GM18907 (cell line): Measurements from ENCODE around the gene OSBPL2.

ENCODE experiments used
- ATAC-seq: cut with Tn5 transposase; IDR thresholded peaks from one replicate; pipeline ENCODE4 v1.9.1; 2021; ENCODE audit warnings: mild to moderate bottlenecking, moderate library complexity; ENCODE audit not compliant: unreplicated experiment

Gene OSBPL2

DNA sequence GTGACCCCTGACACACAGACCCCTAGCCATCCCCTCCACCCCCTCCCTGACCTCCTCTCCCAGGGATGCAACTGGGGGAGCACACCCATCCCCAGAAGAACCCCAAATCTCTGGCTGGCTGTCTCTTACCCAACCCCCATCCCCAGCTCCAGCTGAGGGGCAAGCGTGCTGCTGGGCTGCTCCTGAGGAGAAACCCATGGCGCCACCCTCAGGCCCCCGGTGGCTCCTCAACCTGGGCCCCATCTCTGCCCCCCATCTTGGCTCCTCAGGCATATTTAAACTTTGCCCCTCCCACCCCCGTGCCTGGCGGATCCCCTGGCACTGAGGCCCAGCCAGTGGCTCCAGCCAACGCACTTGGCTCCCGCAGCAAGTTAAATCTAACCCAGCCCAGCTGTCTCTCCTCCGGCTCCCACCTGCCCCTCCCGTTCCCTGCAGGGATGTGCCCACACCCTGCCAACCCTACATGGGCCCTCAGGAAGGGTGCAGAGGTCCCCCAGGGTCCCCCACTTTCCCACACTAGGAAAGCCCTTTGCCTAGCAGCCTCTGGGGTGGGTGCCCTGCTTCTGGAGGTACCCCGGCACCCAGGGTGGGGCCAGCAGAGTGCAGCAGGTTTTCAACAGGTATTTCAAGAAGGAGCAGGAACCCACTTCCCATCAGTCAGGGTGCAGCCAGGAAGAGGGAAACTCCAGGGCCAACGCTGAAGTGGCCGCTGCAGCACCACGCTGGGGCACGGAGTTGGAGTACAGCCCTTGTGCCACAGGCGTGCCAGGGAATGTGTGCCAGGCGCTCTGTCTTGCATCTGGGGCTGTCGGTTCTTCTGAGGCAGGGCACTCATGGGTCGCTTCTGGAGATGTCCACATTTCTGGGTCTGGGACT lies 5.3 kb upstream of the OSBPL2 start:
- no peak for ATAC-seq

DNA sequence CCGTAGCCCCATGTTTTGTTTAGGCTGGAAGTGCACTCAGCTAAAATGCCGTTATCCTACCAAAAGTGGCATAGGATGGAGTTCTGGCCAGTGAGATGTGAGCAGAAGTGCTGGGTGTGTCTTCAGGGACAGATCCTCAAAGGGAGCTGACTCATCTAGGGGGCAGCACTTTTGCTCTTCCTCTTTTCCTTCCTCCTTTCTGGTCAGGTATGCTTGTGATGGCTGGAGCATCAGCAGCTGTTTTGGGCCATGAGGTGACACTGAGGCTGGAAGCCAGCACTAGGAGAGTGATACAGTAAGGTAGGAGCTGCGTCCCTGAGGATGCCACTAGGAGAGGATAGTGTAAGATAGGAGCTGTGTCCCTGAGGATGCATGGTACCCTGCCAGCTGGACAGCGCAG lies 4.6 kb upstream of the OSBPL2 start:
- no peak for ATAC-seq

DNA sequence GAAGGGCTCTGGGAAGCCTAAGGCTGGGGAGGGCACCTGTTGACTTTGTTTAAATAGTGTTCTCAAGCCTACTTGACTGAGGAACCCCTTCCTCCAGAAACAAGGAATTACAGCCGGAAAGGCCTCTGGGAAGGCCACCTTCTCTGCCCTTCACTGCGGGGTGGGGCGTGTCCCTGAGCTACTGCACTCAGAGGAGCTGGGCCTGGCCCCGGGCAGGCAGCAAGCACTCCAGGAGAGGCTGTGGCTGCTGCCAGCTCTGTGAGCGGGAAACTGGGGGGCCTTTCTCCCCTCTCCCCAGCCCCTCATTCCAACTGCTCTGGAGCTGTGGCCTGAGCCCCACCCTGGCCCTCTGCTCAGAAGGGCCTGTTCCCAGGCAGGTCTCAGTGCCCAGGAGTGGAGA lies 4.0 kb upstream of the OSBPL2 start:
- no peak for ATAC-seq

DNA sequence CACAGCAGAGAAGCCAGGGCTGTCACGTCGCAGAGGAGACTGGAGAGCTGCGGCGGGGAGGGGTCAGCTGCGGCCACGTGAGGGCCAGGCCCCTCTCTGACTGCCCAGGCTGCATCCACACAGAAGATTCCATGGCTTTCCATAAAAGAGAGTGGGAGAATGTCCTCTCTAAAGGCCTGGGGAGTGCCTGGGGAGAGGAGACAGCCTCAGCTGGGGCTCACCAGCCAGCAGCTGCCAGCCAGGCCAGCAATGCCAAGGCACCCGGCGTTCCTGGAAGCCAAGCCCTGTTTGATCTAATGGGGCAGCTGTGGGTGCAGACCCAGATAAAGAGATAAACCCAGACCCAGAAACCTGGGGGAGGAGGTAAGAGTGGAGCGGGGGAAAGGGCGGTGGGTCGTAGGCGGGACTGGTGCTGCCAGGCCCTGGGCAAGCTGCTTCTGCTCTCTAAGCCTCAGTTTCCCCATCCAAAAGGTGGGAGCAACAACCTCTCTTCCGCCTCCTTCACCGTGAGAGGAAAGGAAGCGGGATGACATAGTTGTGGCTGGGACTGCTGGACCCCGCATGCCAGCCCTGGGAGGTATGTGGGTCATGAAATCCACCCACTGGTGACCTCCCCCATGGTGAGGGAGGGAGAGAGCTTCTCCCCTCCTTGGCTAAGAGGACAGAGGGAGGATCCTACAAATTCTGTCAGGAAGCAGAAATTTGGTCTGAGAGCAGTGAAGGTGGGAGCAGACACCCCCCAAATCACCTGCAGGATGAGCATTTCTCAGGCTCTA lies 3.1 kb upstream of the OSBPL2 start:
- no peak for ATAC-seq

DNA sequence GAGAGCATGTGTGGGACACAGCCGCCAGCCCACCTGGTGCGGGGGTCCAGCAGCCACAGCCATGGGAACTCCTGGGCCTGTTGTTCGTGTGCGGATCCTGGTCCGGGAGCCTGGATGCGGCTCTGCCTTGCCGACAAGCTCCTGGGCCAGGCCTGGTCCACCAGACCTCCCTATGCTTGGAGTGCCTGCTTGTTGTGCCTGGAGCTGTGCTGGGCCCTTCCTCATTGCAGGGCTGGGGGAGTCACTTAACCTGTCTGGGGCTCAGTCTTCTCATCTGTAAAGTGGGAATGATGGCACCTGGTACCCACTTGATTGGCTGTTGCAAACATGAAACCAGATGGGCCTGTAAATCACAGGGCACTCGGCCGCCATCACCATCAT lies 2.6 kb upstream of the OSBPL2 start:
- ATAC-seq = no peak

DNA sequence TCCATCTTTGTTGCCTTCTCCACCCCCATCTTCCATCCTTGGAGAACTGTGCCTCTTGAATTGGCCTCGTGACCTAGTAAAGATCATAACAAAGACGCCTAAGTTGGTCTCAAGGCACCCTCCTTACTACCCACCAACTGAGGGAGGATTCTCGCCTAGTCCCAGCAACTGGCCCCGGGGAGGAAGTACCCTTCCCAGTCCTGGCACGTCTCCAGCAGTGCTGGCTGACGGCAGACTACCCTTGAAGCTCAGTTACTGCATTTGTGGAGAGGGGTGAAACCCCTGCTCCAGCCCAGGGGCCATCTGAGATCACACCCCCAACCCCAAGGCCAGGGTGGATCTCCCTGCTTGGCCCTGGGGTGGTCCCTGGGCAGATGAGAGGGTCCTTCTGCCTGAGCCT lies 2.1 kb upstream of the OSBPL2 start:
- ATAC-seq = no peak

DNA sequence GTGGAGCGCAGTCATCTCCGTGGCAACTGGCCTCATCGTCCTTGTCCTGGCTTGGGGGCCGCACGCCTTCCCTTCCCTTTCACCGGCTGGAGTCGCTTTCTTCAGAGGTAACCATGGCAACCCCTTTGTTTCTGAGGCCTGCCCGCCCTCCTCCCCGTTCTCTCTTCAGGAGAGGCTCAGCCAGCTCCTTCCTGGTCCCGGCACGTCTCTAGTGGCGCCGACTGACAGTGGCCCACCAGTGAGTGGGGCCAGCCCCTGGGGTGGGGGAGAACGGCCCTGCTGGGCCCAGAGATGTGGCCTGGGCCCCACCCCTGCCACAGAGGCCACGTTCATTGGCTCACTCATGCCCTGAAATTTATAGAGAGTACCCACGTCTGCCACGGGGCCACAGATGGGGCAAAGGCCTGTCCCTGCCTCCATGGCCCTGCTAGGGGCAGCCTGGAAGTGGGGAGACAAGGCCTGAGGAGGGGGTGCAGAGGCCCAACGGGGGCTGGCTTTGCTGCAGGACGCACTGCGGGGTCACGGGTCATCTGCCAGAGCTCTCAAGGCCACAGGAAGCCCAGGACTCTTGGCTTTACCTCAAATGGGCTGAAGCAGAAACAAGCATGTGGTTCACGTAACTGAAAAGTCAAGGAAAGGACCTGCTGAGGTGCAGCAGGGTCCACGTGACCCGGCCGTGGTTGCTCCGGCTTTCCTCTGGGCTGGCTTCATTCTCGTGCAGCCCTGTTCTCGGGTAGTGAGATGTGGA lies 1.4 kb upstream of the OSBPL2 start:
- no peak for ATAC-seq

DNA sequence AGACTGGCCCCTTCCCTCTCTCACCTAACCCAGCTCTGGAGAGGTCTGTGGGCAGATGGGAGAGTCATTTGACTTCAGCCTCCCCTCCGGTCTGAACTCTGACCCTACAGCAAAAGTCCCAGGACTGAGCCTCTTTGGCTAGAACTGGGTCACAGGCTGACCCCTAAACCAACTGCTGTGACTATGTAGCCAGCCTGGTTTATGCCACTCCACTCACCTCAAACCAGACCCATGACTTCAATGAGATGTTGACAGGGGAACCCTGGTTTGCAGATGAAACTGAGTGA lies 864 bp upstream of the OSBPL2 start:
- ATAC-seq = no peak

DNA sequence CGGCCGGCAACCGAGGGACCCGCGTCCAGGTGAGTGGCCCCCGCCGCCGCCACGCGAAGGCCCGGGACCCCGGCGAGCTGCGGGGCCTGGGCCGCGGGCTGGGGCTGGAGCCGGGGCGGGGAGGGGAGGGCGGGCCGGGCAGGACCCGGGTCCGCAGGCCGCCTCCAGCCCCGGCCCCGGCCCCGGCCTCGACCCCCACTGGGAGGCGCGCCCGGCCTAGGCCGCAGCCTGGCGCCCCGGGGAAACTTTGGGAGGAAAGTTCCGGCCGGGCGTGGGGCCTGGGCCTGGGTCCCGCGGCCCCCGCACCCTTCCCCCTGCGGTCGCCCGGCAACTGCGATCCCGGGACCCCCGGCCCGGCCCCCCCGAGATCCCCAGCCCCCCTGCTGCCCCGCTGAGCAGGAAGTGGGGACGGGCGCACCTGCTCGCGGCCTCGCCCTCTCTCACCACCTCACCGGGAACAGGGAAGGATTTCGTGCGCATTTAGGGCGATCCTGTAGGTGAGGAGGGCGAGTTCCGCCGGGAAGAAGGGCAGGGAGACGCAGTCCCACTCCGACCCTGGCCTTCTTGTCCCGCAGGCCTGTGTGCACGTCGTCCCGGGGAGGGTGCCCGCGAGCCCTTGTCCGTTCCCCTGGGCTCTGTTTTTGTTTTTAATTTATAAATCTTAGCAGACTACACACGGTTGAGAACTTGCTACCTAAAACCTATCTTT lies 402 bp downstream of the OSBPL2 start:
- peak; percentile 1 for ATAC-seq

DNA sequence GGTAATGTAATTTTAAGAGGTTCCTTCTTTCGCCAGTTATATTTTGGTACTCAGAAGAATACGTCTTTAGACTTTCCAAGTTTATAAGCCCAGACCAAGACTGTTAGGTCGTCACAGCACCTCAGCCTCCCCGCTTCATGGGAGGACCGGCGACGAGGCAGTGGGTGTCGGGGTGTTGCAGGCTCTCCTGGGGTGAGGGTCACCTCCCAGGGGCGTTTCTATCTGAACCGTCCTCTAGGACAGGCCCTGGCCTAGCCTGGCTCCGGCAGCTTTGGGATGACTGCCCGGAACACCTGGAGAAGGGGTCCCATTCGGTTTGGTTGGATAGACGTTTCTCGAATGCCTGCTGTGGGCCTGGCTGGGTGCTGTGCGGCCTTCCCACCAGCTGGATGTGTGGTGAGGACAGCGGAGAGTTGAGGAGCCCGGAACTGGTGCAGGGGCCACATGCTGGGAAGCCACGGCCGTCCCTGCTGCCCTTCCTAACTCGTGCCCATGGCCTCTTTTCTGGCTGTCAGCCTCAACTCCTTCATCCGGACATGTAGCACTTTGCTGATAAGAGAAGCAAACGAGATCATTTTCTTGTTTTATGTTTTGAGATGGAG lies 1.1 kb downstream of the OSBPL2 start:
- no peak for ATAC-seq

DNA sequence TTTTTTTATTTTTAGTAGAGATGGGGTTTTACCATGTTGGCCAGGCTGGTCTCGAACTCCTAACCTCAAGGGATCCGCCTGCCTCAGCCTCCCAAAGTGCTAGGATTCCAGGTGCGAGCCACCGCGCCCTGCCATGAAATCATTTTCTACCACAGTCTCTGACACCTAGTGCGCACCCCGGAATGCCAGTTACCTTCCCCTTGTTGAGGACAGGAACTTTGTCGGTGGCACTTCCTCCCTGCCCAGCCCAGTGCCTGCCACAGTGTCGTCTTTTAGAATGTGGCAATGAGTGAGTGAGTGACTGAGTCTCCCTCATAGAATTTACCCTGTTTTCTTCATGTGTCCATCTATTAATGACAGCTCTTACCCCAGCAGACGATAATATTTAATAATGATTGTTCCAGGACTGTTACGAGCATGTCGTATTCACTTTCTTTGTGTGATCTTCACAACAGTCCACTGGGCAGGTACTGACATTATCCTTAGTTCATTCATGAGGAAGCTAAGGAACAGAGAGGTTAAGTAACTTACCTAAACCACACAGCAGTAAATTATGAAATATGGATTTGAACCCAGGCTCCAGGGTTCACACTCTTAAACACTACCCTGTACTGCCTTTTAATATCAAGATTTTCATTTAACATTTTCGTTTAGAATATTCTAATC lies 1.8 kb downstream of the OSBPL2 start:
- ATAC-seq = no peak

DNA sequence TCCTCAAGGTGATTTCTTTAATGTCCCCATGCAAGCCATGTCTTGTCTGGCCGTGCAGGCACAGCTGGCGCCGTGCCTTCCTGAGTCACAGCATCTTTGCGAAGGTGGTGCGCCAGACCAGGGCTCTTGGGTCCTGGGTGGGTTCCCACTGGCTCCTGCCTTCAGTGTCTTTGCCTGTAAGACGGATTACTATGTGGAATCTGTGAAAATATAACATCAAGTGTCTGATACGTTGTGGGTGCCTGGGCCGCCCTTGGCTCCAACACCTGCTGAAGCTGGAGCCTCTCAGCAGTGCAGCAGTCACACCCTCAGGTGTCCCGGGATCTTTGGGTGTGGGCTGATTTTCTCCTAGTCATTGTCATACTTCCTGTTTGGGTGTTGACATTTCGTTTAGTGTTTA lies 3.2 kb downstream of the OSBPL2 start:
- no peak for ATAC-seq

DNA sequence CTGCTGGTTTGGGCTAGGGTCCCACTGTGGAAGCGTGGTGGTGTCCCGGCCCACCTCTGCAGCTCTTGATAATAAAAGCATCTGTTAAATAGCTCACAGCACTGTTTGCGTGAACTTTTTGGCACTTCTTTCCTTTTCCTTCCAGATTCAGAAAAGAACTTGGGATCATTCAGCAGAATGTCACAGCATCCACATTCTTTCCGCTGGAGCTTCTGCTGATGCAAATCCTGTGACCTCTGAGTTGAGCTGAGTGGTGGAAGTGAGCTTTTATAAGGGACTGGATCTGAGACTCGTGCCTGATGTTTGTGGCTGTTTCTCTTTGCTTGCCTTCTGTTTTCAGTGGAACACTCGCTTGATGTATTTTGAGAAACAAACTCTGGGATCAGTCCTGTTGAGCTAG lies 3.9 kb downstream of the OSBPL2 start:
- no peak for ATAC-seq

DNA sequence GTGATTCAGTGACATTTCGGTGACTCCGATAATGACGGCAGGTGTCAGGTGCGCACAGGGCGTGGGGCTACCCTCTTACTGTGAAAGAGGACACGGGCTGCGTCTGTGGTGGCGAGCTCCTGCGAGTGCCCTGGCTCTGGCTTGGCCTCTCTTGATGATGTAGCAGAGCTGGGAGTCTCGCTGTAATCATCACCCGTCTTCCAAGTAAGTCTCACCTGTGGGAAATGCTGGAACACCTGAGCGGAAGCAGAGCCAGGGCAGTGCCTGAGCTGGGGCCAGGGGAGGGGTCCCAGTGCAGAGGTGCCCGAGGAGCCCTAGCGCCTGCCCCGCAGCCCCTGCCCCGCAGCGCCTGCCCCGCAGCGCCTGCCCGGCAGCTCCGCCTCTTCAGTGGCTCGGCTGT lies 4.8 kb downstream of the OSBPL2 start:
- no peak for ATAC-seq

DNA sequence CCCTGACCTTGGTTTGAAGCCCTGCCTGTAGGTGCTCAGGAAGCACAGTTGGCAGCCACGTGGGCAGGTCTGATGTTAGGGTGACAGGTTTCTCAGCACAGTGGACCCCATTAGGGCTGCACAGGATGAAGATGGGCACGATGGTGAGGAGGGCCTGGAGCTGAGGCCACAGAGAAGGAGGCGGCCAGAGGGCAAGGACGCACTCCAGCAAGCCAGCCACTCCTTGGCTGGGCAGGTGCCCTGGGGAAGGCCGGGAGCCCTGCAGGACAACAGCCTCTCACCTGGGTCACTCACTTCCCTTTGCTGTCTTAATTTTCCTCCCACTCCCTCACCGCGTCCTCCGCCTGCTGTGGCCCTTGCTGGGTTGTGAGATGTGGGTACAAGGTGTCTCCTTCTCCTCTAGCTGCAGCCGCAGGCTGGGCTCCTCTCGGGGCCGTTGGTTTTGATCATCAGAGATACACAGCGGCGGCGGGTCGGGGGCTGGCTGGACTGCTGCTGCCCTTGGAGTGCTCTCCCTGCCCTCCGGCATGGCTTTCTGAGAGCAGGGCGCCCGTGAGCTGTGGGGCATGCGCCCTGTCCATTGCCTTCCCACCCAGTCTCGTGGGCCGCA lies 5.7 kb downstream of the OSBPL2 start:
- ATAC-seq = no peak

DNA sequence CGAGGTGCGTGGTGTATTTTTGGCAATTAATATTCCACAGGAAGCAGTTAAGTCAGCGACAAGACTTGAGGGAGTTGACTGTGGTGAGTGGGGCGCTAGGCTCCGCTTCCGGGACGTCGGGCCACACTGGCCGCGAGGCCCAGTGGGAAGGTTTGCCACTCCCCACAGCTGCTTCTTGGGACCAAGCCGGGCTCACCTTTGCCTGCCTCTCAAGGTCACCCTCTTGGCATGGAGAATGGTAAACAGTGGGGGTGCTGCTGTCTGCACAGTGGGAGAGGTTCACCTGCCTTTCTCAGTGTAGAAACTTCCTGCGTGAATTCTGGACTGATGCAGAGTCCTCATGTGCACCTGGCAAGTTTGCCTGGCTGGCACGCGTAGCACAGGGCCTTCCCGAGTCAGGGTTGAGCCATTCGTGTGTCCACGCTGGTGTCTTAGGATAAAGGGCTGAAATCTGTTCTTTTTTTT lies 6.4 kb downstream of the OSBPL2 start:
- ATAC-seq = no peak

DNA sequence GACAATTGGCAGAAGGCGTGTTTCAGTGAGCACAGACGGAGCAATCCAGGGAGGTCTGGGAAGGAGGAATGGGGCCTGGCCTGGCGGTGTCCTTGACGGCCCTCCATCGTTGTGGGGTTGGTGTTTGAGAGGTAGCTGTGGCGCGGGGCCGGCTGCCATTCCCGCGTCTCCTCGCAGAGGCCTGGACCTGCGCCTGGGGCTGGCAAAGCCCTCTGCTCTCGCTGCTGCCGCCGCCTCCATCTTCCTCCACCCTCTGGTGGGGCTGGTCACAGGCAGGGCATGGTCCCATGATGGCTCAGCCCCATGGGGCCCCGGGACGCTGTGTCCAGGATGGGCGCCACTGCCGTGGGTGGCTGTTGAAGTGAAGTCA lies 7.6 kb downstream of the OSBPL2 start:
- no peak for ATAC-seq

DNA sequence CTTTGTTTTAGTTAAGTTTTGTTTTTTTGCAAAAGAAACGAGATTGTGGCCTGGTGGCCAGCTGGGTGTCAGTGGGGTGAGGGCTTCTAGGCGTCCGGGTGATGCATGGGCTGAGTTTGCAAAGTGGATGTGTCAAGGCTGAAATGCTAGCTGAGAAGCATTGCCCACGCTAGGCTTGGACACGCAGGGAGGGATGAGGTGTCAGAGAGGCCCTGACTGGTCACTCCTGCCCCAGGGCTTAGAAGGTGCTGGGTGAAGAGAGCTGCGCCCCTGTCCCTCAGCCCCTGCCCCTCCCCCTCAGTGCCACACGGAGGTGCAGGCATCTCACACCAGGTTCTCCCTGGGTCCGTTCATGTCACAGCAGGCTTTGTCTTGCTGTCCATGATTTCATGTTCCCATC lies 8.1 kb downstream of the OSBPL2 start:
- ATAC-seq = no peak

DNA sequence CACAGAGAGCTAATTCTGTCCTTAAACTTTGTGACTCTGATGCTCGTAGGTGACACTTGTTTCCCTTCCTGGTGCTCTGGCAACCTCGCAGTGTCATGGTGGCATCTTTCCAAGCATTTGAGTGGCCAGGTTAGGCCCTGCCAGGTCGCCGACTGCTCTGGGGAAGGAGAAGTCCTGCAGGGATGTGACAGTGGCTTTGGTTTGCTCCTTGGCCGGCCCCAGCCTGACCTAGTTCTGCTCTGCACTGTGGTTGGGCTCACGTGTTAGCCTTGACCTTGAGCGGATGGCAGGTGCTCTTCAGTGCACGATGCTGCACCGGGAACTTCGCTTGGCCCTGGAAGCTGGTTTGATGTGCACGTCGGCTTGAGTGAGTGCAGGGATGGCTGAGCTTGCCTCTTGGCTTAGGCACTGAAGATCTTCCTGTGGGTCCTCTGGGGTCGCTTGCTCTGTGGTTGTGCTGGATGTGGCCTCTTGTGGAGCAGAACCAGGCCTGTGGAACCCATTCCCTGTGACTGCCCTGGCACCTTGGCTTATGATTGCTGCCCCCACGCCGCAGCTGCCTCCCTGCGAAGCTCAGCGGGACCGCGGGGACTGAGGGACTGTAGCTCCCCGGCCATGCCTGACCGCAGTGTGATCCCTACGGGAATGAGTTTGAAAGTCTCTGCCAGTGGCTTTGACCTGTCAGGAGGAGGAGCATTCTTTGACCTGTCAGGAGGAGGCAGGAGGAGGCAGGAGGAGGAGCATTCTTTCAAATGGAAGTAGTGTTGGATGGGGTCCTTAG lies 8.7 kb downstream of the OSBPL2 start:
- ATAC-seq = no peak
